GM18499 (cell line): Measurements from ENCODE around the gene GPD2.
"Not testable (repeated sequence)": the region's sequence is repeated elsewhere in the genome, so short reads cannot be mapped to it uniquely, and the experiment has no call there.

Experiments used
- ATAC-seq: cut with Tn5 transposase; IDR thresholded peaks from one replicate; pipeline ENCODE4 v1.9.1; 2021; ENCODE audit warnings: moderate number of reproducible peaks; ENCODE audit not compliant: insufficient read depth, unreplicated experiment

The GPD2 gene

DNA sequence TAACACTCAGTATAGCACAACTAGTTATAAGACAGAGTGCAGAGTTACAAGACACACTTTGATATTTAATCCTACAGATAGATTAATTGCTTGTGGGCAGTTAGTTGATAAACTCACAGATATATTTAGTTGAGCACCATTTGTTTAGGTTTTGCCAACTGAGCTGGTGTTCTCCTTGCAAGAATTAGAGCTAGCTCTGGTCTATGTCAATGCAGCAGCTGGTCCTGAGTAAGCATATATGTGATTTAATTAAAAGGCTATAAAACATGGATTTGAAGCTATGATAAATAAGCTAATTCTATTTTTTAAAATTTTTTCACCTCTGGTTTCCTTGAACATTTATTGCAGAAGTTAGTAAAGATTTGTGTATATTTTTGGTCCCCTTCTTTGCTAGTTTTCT, 35.6 kb downstream of the GPD2 start:
- ATAC-seq = no peak

DNA sequence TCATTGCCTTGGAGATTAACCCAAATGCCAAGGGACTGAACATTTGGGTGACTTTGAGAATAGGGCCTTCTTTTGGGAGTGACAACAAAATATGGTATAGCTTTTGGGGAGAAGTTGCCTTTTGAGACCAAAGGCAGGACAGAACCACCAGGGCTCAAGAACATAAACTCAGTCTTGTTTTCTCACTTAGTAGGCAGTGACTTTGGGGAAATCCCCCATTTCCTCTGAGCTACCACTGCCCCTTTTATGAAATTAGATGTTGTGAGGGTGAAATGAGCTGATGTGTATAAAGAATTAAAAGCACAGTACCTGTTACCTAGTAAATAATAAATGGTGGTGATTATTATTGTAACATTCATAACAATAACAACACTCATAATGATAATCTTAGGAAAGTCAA, 36.5 kb downstream of the GPD2 start:
- no peak for ATAC-seq

DNA sequence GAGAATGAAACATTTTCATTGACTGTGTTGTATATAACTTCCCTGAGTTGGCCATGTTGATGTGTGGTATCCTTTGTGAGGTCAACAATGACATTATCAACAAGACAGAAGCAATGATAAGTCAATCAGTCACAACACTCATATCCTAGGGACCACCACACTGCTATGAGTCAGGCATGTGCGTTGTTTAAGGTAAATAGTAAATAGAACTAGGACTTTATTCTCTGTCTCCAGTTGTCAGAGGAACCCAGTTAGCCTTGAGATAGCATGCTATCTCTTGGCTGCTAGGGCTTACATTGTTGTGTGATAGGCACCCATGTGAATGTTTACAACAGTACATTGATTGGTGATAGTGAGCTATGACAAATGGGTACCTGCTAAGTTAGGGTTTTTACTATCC, 37.3 kb downstream of the GPD2 start:
- ATAC-seq = no peak

DNA sequence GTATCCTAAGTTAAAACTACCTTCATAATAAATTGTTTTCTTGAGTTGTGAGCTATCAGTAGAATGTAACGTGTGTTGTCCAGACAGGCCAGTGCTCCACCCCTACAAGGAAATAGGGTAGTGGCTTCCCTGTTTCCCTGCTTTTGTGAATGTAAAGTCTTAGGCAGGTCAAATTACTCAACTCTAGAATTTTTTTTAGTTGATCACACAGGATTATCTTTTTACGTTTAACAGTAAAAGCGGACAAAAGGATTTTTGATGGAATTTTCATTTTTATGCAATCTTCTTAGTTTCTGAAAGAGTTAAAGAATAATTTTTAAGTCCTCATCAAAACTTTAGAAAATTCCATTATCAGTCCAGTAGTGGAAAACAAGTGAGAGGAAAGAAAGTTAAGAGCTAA, 38.2 kb downstream of the GPD2 start:
- ATAC-seq = no peak

DNA sequence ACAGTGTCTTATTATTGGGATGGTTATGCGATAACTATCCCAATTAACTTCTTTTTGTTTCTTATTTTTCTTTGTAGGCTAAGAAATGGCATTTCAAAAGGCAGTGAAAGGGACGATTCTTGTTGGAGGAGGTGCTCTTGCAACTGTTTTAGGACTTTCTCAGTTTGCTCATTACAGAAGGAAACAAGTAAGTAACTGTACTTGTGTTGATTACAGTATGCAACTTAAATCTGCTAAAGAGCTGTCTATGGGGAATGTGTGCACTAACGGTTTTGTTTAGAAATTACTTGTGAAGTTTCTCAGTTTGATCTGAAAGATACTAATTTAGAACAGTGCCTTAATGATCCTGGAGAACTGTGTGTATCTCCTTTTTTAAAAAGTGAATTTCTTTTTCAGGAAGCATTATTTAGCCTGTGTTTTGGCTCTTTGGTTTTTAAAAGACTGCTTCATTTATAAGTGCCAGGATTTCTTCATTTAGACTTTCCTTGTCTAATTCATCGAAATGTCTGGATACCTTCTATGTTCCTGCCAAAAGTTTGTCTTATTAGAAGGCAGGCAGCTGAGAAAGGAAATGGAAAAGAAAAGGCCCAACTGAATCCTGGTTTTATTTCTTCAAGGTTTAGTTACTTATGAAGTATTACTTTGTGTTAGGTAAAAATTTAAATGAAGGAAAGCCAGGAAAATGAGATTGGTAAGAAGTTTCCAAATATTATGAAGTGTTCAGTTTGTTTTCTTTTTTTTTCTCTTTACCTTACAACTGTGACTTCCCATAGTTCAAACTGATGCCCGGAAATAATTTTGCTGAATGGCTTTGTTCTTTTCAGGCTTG, 40.1 kb downstream of the GPD2 start:
- ATAC-seq = peak; percentile 35

DNA sequence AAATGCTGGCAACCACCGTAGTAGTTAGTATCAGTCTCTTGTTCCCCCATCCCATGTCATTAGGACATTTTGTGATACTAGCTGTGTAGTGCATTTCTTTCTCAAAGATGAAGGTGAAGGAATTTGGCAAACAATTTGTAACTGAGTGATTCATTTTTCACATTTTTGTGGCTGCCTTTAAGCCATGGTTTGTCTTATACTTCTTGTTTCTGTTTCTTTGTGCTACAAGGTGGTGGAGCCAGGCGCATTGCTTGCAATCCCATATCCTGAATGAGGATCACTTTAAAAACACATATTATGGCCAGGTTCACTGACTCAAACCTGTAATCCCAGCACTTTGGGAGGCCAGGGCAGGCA, 40.6 kb downstream of the GPD2 start:
- peak; percentile 86 for ATAC-seq

DNA sequence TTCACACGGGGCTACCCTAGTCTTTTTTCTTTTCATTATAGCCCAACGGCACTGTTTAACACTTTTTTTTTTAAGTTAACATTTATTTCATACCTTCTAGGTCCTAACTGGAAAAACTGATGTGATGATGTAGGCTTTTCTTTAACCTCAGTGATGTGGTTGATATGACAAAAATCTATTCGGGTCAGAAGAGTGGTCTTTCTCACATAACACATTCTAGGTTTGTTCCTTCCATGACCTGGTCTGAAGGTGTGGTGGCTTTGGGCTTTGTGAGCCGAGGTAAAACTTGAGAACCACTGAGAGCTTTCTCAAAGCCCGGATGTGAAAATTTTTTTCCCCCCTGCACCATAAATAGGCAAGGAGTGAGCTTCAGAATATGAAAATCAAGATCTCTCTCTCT, 44.2 kb downstream of the GPD2 start:
- ATAC-seq = no peak

DNA sequence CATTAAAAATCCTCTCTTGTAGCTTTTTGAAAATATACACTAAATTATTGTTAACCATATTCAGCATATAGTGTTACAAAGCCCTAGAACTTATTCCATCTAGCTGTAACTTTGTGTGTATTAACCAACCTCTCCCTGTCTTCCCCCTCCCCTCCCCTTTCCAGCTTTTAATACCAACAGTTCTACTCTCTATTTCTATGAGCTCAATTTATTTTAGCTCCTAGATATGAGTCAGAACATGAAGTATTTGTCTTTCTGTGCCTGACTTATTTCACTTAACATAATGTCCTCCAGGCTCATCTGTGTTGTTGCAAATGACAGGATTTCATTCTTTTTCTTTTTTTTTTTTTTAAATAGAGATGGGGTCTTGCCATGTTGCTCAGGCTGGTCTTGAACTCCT, 45.1 kb downstream of the GPD2 start:
- ATAC-seq = no peak

DNA sequence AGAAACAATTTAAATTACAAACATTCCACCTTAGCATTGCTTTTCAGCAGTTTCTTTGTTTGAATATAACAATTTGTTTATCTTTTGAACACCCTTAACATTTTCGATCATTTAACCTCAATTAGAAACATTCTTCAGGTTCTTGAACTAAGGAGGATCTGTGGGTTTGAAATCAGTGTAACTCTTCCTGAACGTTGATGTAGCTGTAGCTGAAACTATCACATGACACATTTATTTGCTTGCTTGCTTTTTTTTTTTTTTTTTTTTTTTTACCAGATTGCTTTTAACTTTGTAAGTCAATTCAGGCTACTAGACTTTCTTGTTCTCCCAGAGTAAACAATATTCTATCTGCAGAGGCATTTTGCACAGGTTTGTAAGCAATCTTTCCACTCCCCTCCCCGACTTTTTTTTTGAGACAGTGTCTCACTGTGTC, 47.6 kb downstream of the GPD2 start:
- ATAC-seq = no peak

DNA sequence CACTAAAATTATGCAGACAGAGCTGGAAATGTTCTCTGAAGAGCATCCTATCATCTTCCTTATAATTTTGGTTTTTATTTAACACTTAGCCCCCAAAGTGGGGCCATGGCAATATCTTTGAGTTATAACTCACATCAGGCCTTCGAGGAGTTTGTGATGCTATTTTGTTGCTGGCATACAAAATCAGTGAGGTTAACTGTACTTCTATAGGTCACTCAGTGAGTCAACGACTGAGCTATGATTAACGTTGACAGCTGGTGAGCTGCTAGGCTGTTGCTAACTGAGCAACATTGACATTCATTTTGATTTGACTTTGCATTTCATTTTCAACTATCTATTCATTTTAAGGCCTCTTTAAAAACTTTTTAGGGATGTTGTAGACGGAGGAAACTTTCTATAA, 50.0 kb downstream of the GPD2 start:
- no peak for ATAC-seq

DNA sequence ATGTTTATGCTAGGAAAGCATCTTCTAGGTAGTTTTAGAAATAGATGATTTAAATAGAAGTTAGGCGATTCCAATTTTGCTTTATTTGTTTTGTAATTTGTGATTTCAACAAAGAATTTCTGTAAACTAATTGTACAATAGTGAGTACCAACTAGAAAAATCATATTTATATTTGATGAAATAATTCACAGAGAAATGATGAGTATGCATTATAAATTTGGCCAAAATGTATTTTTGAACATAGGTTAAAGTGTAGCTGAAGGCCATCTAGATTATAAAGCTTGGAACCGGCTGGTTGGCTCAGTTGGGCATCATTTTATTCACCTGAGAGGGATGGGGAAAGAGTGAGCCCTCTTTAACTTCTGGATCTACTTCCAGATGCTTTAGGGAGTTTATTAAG, 50.4 kb downstream of the GPD2 start:
- ATAC-seq = no peak

DNA sequence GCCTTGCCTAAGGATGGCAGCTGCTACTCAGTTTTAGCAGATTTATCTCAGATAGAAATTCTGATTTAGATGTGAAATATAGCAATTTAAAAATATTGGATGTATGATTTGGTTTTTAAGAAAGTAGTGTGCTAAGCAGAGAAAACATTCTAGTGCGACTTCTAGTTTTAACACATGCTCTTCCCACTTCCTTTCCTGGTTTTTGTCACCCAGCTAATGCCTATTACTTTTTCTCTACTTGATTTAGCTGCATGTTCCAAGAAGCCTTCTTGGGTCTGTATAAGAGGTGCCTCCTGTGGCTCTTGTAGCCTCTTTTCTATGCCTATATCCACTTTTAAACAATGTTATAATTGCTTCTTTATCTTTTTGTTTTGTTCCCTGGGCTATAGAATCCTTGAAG, 53.0 kb downstream of the GPD2 start:
- no peak for ATAC-seq

DNA sequence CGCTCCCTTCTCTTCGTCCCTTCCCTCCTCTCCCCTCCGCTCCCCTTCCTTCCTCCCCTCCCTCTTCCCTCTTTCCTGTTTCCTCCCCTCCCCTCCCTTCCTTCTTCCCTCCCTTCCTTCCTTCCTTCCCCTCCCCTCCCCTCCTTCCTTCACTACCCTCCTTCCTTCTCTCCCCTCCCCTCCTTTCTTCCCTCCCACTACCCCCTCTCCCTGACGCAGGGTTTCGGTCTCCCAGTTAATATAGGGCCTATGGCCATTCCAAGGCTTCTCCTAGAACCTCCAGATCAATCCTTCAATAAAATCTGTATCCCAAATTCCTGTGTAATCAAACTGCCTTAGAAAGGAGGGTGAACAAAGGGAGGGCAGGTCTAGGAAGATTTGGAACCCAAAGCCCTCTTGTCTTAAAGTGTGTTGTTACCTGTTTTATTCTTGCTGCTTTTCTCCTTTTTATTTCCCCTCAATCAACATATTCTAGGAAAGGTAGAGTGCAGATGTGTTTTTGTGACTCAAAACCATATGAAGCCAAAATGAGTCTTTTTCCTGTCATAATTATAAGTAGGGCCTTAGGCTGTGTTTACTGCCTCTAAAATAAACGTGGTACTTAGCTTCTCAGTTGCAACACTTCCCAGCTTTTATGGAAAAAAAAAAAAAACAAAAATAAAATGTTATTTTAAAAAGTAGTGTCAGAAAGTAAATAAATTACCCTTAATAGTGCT, 53.7 kb downstream of the GPD2 start:
- ATAC-seq = no peak

DNA sequence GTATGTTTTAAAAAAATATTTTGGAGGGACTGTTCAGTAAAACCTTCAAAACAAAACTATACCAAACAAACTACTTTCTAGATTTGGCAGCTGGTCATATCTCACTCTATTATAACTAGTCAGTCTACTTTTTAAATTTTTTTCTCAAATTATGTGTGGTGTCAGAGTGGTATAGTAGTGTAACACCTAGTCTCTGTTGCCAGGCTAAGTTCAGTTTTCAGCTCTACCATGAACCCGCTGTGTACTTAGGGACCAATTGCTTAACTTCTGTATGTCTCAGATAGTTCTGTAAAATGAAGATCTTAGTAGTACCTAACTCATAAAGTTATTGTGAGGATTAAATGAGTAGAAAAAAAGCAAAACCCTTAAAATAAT, 54.3 kb downstream of the GPD2 start:
- no peak for ATAC-seq

DNA sequence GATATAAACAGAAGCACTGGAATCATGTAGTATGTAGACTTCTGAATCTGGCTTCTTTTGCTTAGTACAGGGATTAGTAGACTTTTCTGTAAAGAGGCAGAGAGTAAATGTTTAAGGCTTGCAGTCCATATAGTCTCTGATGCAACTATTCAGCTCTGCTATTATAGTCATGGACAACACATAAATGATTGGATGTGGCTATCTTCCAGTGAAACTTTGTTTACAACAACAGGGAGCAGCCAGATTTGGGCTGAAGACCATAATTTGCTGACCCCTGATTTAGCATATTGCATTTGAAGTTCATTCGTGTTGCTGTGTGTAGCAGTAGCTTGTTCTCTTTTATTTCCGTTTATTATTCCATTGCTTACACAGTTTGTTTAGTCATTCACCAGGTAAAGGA, 55.0 kb downstream of the GPD2 start:
- ATAC-seq = no peak

DNA sequence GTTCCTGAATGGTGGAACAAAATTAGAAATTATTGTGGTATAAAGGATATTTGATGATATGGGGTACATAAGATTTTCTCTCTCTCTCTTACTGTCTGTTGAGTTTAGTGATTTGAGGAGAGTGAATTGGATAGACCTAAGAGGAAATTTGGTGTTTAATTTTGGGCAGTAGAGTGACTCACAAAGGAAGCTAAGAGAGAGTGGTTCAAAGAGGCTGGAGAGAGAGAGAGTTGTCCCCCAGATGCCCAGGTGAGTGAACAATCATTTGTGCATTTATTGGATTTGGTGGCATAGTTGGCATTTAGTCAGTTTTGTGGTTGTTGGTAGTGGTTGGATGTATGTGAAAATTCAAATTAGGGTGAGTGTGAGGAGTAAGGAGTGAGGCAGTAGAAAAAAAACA, 56.8 kb downstream of the GPD2 start:
- no peak for ATAC-seq

DNA sequence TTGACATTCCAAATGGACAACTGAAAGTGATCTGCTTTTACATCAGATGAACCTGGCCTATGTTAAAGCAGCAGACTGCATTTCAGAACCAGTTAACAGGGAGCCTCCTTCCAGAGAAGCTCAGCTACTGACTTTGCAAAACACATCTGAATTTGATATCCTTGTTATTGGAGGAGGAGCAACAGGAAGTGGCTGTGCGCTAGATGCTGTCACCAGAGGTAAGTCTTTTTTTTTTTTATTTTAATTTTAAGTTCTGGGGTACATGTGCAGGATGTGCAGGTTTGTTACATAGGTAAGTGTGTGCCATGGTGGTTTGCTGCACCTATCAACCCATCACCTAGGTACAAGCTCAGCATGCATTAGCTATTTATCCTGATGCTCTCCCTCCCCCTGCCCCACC, 59.8 kb downstream of the GPD2 start:
- ATAC-seq = not testable (repeated sequence)

DNA sequence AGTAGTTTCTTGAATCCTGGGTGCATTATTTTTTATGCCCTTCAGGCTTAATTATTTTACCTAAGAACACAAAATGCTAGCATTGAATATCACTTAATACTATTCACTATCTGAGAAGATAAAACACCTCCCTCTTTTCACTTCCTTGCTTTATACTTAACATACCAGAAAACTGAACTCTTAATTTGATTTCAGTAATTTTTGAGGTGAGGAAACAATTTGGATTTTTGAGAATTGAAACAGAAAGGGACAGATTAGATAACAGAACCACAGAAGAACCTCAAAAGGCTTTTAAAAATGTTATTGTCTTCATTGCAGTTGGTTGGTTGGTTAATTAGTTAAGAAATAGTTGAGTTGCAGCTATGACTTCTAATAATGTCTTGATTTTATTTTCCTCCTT, 69.5 kb downstream of the GPD2 start:
- peak; percentile 64 for ATAC-seq

DNA sequence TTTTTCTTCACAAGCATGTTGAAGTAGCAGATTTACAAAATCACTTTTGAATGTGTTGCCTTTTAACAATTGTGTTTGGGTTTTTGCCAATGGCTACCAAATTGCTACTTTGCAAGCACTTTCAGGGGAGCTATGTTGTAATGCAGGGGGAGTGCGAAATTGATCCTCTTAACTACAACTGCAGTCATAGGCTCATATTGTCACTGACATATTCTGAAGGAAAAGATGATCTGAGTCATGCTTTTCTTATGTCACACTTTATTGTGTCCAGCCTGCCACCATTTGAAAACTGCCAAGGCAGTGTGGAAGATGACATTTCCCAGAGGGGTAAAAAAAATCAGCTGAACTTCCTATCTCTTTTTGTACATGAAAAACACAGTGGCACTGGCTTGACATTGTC, 74.9 kb downstream of the GPD2 start:
- ATAC-seq = no peak

DNA sequence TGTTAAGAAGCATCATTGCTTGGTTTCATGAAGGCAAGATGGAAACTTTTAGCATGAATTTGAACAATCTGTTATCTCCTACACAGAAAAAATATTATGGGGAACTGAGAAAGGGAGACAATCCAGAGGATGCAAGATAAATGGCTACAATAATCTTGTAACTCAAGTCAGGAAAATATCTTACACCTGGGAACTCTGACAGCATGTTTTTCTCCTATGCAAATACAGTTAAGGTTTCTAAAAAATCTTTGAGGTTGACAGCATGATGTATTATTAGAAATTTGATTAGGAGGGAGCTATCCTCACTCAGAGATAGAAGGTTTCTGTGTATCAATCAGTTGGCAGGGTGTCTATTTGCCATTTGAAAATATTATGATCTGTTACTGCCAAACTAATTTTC, 75.6 kb downstream of the GPD2 start:
- peak; percentile 50 for ATAC-seq

DNA sequence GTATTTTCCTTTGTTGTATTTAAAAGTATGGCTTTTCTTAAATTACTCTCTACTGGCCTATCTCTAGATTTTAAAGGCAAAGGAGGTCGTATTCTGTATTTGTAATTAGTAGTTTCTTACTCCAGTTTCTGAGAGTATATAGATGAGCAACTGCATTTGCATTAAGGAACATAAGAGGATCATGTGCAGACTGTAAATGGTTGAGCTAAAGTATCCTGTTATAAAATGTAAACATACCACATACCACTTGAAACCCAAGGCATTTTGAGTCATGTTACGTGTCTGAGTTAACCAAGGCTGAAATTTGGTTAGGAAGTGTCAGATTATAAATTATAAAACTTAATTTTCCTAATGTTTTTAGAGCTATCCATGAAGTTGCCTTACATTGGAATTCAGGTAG, 76.3 kb downstream of the GPD2 start:
- ATAC-seq = peak; percentile 53

DNA sequence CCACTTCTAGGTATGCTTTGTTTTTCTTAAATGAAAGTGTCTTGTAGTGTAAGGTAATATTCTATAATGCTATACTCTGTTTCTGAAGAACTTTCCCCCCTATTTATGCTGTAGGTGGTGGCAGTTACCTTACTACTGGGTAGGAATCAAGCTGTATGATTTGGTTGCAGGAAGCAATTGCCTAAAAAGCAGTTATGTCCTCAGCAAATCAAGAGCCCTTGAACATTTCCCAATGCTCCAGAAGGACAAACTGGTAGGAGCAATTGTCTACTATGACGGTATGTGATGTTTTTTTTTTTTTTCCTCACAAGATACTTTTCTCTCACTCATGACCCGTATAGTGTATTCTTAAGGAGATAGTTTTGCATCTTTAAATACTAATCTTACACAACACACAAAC, 77.0 kb downstream of the GPD2 start:
- ATAC-seq = no peak
